ENCODE measurements around the gene PROC. TPM values are rescaled to one million over a fixed set of nuclear protein-coding genes. Genes with fewer than 3 reads are reported as not detected.
A peak's percentile ranks its signal among the peaks of the same experiment; 100 is the strongest.

PROC gene
- total and polyA plus RNA-seq, 9 of the 15 experiments (the other 6 are each of a cell fraction or from before 2014, with no cell fraction given) = not detected

- TF ChIP-seq, protein P1, sequence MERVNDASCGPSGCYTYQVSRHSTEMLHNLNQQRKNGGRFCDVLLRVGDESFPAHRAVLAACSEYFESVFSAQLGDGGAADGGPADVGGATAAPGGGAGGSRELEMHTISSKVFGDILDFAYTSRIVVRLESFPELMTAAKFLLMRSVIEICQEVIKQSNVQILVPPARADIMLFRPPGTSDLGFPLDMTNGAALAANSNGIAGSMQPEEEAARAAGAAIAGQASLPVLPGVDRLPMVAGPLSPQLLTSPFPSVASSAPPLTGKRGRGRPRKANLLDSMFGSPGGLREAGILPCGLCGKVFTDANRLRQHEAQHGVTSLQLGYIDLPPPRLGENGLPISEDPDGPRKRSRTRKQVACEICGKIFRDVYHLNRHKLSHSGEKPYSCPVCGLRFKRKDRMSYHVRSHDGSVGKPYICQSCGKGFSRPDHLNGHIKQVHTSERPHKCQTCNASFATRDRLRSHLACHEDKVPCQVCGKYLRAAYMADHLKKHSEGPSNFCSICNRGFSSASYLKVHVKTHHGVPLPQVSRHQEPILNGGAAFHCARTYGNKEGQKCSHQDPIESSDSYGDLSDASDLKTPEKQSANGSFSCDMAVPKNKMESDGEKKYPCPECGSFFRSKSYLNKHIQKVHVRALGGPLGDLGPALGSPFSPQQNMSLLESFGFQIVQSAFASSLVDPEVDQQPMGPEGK (CRISPR knock-in tag; IDR thresholded peaks at IDR 0.05; ENCODE audit: borderline replicate concordance) = no peak
- peak; percentile 48; the same call in 1 of the 2 replicates for TF ChIP-seq ARID2 (IDR thresholded peaks at IDR 0.05)
- TF ChIP-seq ZNF695 (CRISPR knock-in tag; IDR thresholded peaks at IDR 0.05) = no peak
- TF ChIP-seq, protein P2, sequence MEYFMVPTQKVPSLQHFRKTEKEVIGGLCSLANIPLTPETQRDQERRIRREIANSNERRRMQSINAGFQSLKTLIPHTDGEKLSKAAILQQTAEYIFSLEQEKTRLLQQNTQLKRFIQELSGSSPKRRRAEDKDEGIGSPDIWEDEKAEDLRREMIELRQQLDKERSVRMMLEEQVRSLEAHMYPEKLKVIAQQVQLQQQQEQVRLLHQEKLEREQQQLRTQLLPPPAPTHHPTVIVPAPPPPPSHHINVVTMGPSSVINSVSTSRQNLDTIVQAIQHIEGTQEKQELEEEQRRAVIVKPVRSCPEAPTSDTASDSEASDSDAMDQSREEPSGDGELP (CRISPR knock-in tag; IDR thresholded peaks at IDR 0.05; ENCODE audit: borderline replicate concordance) = peak; percentile 83
- TF ChIP-seq, protein P3, sequence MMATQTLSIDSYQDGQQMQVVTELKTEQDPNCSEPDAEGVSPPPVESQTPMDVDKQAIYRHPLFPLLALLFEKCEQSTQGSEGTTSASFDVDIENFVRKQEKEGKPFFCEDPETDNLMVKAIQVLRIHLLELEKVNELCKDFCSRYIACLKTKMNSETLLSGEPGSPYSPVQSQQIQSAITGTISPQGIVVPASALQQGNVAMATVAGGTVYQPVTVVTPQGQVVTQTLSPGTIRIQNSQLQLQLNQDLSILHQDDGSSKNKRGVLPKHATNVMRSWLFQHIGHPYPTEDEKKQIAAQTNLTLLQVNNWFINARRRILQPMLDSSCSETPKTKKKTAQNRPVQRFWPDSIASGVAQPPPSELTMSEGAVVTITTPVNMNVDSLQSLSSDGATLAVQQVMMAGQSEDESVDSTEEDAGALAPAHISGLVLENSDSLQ (IDR thresholded peaks at IDR 0.05) = no peak
- TF ChIP-seq RBFOX2 (IDR thresholded peaks at IDR 0.05; ENCODE audit: low read depth, low read length) = peak; percentile 40; the same call in 1 of the 2 replicates
- no peak; the same call in 1 of the 2 replicates for TF ChIP-seq PHF8 (IDR thresholded peaks at IDR 0.05; ENCODE audit: borderline replicate concordance, low read length)
- no peak for TF ChIP-seq TARDBP (IDR thresholded peaks at IDR 0.05)
- TF ChIP-seq HDAC6 (IDR thresholded peaks at IDR 0.05; ENCODE audit: low read depth, low read length) = no peak
- TF ChIP-seq E2F6 (IDR thresholded peaks at IDR 0.05; ENCODE audit: borderline replicate concordance in 1 of 2, extremely low read depth in 1 of 2, insufficient read depth in 1 of 2, insufficient read length in 1 of 2, low read depth in 1 of 2, low read length in 1 of 2, poor library complexity in 1 of 2, severe bottlenecking in 1 of 2) = peak; percentile 80 to 88
- no peak for TF ChIP-seq ZNF146 (CRISPR knock-in tag; IDR thresholded peaks at IDR 0.05; ENCODE audit: unreplicated experiment)
- TF ChIP-seq, protein P4, sequence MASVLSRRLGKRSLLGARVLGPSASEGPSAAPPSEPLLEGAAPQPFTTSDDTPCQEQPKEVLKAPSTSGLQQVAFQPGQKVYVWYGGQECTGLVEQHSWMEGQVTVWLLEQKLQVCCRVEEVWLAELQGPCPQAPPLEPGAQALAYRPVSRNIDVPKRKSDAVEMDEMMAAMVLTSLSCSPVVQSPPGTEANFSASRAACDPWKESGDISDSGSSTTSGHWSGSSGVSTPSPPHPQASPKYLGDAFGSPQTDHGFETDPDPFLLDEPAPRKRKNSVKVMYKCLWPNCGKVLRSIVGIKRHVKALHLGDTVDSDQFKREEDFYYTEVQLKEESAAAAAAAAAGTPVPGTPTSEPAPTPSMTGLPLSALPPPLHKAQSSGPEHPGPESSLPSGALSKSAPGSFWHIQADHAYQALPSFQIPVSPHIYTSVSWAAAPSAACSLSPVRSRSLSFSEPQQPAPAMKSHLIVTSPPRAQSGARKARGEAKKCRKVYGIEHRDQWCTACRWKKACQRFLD (CRISPR knock-in tag; IDR thresholded peaks at IDR 0.05) = no peak
- TF ChIP-seq, protein P5, sequence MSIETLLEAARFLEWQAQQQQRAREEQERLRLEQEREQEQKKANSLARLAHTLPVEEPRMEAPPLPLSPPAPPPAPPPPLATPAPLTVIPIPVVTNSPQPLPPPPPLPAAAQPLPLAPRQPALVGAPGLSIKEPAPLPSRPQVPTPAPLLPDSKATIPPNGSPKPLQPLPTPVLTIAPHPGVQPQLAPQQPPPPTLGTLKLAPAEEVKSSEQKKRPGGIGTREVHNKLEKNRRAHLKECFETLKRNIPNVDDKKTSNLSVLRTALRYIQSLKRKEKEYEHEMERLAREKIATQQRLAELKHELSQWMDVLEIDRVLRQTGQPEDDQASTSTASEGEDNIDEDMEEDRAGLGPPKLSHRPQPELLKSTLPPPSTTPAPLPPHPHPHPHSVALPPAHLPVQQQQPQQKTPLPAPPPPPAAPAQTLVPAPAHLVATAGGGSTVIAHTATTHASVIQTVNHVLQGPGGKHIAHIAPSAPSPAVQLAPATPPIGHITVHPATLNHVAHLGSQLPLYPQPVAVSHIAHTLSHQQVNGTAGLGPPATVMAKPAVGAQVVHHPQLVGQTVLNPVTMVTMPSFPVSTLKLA (conservative IDR thresholded peaks at IDR 0.05) = peak in 1 of 2 experiments; percentile 65
- peak; percentile 31 for TF ChIP-seq CCNT2 (IDR thresholded peaks at IDR 0.05; ENCODE audit: borderline replicate concordance, extremely low read depth, insufficient read length, low read depth, low read length)
- TF ChIP-seq ZEB2 (IDR thresholded peaks at IDR 0.05) = 0 out of 2 replicates have a peak, but pooled peaks have one; percentile 37
- 0 out of 2 replicates have a peak, but pooled peaks have one; percentile 39 for TF ChIP-seq GABPB1 (CRISPR knock-in tag; IDR thresholded peaks at IDR 0.05)
- no peak for TF ChIP-seq SETDB1 (IDR thresholded peaks at IDR 0.05; ENCODE audit: low read length)
Measured at GRCh38 chr2:127415593-127416505, 2.4 kb upstream of the PROC start (continued).
